Mesenchymal stem cell (in vitro differentiated cells and primary cell): ENCODE measurements around the gene MGME1.

Experiments
- DNase-seq: peaks from one replicate; pipeline ENCODE4 v3.0.0-alpha.2; 2013
- H2AFZ ChIP-seq: one replicate; pipeline ENCODE4 v1.6.1; 2013; ENCODE audit warnings: low read depth, mild to moderate bottlenecking, control low read depth, inconsistent platforms, low read length, moderate library complexity
- H2AK5ac ChIP-seq: 2 replicates; pipeline ENCODE4 v1.6.1; 2013; ENCODE audit warnings: low read length, moderate library complexity, mild to moderate bottlenecking, inconsistent platforms; ENCODE audit not compliant: severe bottlenecking
- H2BK120ac ChIP-seq: one replicate; pipeline ENCODE4 v1.6.1; 2013; ENCODE audit warnings: low read depth, mild to moderate bottlenecking, inconsistent platforms, low read length, moderate library complexity
- H2BK12ac ChIP-seq, 2 experiments: one replicate each; pipeline ENCODE4 v1.6.1; 2013; ENCODE audit warnings: inconsistent platforms in 2 of 2, low read length in 2 of 2, mild to moderate bottlenecking in 2 of 2, moderate library complexity in 2 of 2, control low read depth in 1 of 2
- H2BK15ac ChIP-seq: one replicate; pipeline ENCODE4 v1.6.1; 2013; ENCODE audit warnings: mild to moderate bottlenecking, low read depth, inconsistent platforms; ENCODE audit not compliant: poor library complexity, severe bottlenecking
- H2BK5ac ChIP-seq: 2 replicates; pipeline ENCODE4 v1.6.1; 2013; ENCODE audit warnings: low read depth, mild to moderate bottlenecking, low read length, control low read depth, inconsistent platforms; ENCODE audit not compliant: poor library complexity, severe bottlenecking
- H3K14ac ChIP-seq, 2 experiments: one replicate each; pipeline ENCODE4 v1.6.1; 2013; ENCODE audit warnings: inconsistent platforms in 2 of 2, low read length in 2 of 2, control low read depth in 1 of 2, mild to moderate bottlenecking in 1 of 2, moderate library complexity in 1 of 2
- H3K18ac ChIP-seq, 2 experiments: one replicate each; pipeline ENCODE4 v1.6.1; 2013; ENCODE audit warnings: inconsistent platforms in 2 of 2, low read length in 2 of 2, control low read depth in 1 of 2, low read depth in 1 of 2, mild to moderate bottlenecking in 1 of 2
- H3K23ac ChIP-seq, 2 experiments: one replicate each; pipeline ENCODE4 v1.6.1; 2013; ENCODE audit warnings: inconsistent platforms in 2 of 2, low read length in 2 of 2, mild to moderate bottlenecking in 2 of 2, moderate library complexity in 2 of 2, control low read depth in 1 of 2
- H3K27ac ChIP-seq: 2 replicates; pipeline ENCODE4 v1.5.1; 2013; ENCODE audit warnings: mild to moderate bottlenecking, moderate library complexity, low read length, control low read depth, inconsistent platforms; ENCODE audit not compliant: poor library complexity, severe bottlenecking
- H3K27me3 ChIP-seq, 2 experiments: 2 replicates each; pipeline versions ENCODE4 v1.6.1 to v1.7.0; 2013; ENCODE audit warnings: low read length in 2 of 2, mild to moderate bottlenecking in 2 of 2, moderate library complexity in 2 of 2, control low read depth in 1 of 2, inconsistent platforms in 1 of 2; ENCODE audit not compliant: control insufficient read depth in 1 of 2, insufficient read depth in 1 of 2
- H3K36me3 ChIP-seq, 2 experiments: 2 replicates each; pipeline versions ENCODE4 v1.6.1 to v1.7.0; 2013; ENCODE audit warnings: low read length in 2 of 2, control low read depth in 1 of 2, inconsistent platforms in 1 of 2, low read depth in 1 of 2, mild to moderate bottlenecking in 1 of 2; ENCODE audit not compliant: insufficient read depth in 2 of 2, control insufficient read depth in 1 of 2
- H3K4ac ChIP-seq, 2 experiments: one replicate each; pipeline ENCODE4 v1.6.1; 2013; ENCODE audit warnings: inconsistent platforms in 2 of 2, low read length in 2 of 2, mild to moderate bottlenecking in 2 of 2, moderate library complexity in 2 of 2, control low read depth in 1 of 2, low read depth in 1 of 2
- H3K4me1 ChIP-seq: 2 replicates; pipeline ENCODE4 v1.6.1; 2013; ENCODE audit warnings: low read depth, low read length, control low read depth; ENCODE audit not compliant: control insufficient read depth, insufficient read depth
- H3K4me2 ChIP-seq: 2 replicates; pipeline ENCODE4 v1.6.1; 2013; ENCODE audit warnings: low read length, mild to moderate bottlenecking, inconsistent platforms; ENCODE audit not compliant: poor library complexity, severe bottlenecking
- H3K4me3 ChIP-seq, 2 experiments: 2 replicates each; pipeline versions ENCODE4 v1.5.1 to v1.7.0; 2013; ENCODE audit warnings: low read length in 2 of 2, mild to moderate bottlenecking in 2 of 2, control low read depth in 1 of 2, low read depth in 1 of 2; ENCODE audit not compliant: insufficient read depth in 1 of 2
- H3K79me1 ChIP-seq: replicated peaks from 2 replicates; pipeline ENCODE4 v1.6.1; 2013; ENCODE audit warnings: mild to moderate bottlenecking, control low read depth, low read length, inconsistent platforms; ENCODE audit not compliant: poor library complexity, severe bottlenecking
- H3K9ac ChIP-seq: 2 replicates; pipeline ENCODE4 v1.7.0; 2013; ENCODE audit warnings: mild to moderate bottlenecking, low read length, moderate library complexity
- H3K9me3 ChIP-seq: 2 replicates; pipeline ENCODE4 v1.7.0; 2013; ENCODE audit warnings: mild to moderate bottlenecking, low read length; ENCODE audit not compliant: control insufficient read depth
- H4K8ac ChIP-seq: one replicate; pipeline ENCODE4 v1.6.1; 2013; ENCODE audit warnings: inconsistent platforms, mild to moderate bottlenecking, low read length, moderate library complexity
- H4K91ac ChIP-seq: one replicate; pipeline ENCODE4 v1.6.1; 2013; ENCODE audit warnings: mild to moderate bottlenecking, low read length, inconsistent platforms
- WGBS: methylation state at CpG from one replicate; pipeline ENCODE4 v1.1.7; 2013; ENCODE audit warnings: mixed read lengths; 5-methylcytosine and 5-hydroxymethylcytosine counted together

MGME1 gene

GRCh38 chr20:17934141-17934862, 34.5 kb upstream of the MGME1 start:
- no peak overlapping the region for H4K8ac ChIP-seq
- peaks cover 6% of the 10 kb centered on the region for H3K9me3 ChIP-seq
- H2BK120ac ChIP-seq = no peak overlapping the region
- no peak overlapping the region for H3K4ac ChIP-seq
- no peak for DNase-seq
- H3K23ac ChIP-seq = no peak overlapping the region
- H2AK5ac ChIP-seq = peak overlapping the region; percentile 78
- no peak overlapping the region for H2AFZ ChIP-seq
- H2BK5ac ChIP-seq = peak overlapping the region; percentile 94
- WGBS = 76% methylated on average over 16 of the region's 16 CpGs
- peak overlapping the region; percentile 76 for H3K9ac ChIP-seq
- peaks cover 56% of the 10 kb centered on the region for H3K4me1 ChIP-seq
- peak overlapping the region in 1 of 2 experiments; percentile 17 for H3K4me3 ChIP-seq
- H2BK15ac ChIP-seq = no peak overlapping the region
- H3K18ac ChIP-seq = no peak overlapping the region
- H2BK12ac ChIP-seq = no peak overlapping the region
- H3K4me2 ChIP-seq = peak overlapping the region; percentile 45
- H3K27ac ChIP-seq = peak overlapping the region; percentile 96
- no peaks in the 10 kb centered on the region for H3K27me3 ChIP-seq
- H3K36me3 ChIP-seq = peaks cover 0 to under 1% of the 10 kb centered on the region in 2 experiments
- no peak overlapping the region for H4K91ac ChIP-seq
- H3K79me1 ChIP-seq = no peaks in the 10 kb centered on the region
- peak overlapping the region in 1 of 2 experiments; percentile 38 for H3K14ac ChIP-seq

- peak overlapping the region; percentile 93 for H2AK5ac ChIP-seq
- no peak overlapping the region for H2BK15ac ChIP-seq
- H3K14ac ChIP-seq = no peak overlapping the region
- no peak overlapping the region for H3K4me3 ChIP-seq
- H2BK5ac ChIP-seq = no peak overlapping the region
- H3K9me3 ChIP-seq = peaks cover 6% of the 10 kb centered on the region
- H3K27ac ChIP-seq = peak overlapping the region; percentile 96
- H3K4me2 ChIP-seq = no peak overlapping the region
- H3K9ac ChIP-seq = no peak overlapping the region
- H2AFZ ChIP-seq = no peak overlapping the region
- no peak overlapping the region for H3K23ac ChIP-seq
- no peak overlapping the region for H2BK12ac ChIP-seq
- WGBS = no CpG with 5 or more reads among the region's 3 CpGs
- H4K8ac ChIP-seq = no peak overlapping the region
- no peaks in the 10 kb centered on the region for H3K27me3 ChIP-seq
- H3K18ac ChIP-seq = peak overlapping the region in 1 of 2 experiments; percentile 34
- peak; percentile 37 for DNase-seq
- H3K4ac ChIP-seq = no peak overlapping the region
- peaks cover 53% of the 10 kb centered on the region for H3K4me1 ChIP-seq
- H3K36me3 ChIP-seq = peaks cover 6 to 8% of the 10 kb centered on the region in 2 experiments
- no peak overlapping the region for H2BK120ac ChIP-seq
- peaks cover 6% of the 10 kb centered on the region for H3K79me1 ChIP-seq
- no peak overlapping the region for H4K91ac ChIP-seq
Observed at GRCh38 chr20:17935186-17935585, 33.6 kb upstream of the MGME1 start.

GRCh38 chr20:17935761-17936160, 33.1 kb upstream of the MGME1 start:
- no peak overlapping the region for H4K8ac ChIP-seq
- H4K91ac ChIP-seq = peak overlapping the region; percentile 9
- H3K9ac ChIP-seq = peak overlapping the region; percentile 65
- H3K14ac ChIP-seq = peak overlapping the region in 1 of 2 experiments; percentile 82
- 93% methylated on average over 8 of the region's 9 CpGs for WGBS
- no peak overlapping the region for H2AFZ ChIP-seq
- peaks cover 53% of the 10 kb centered on the region for H3K4me1 ChIP-seq
- H3K9me3 ChIP-seq = peaks cover 6% of the 10 kb centered on the region
- peak overlapping the region; percentile 39 for H2BK15ac ChIP-seq
- H3K4ac ChIP-seq = no peak overlapping the region
- H3K23ac ChIP-seq = peak overlapping the region in 1 of 2 experiments; percentile 6
- peak overlapping the region in 1 of 2 experiments; percentile 65 for H2BK12ac ChIP-seq
- no peak overlapping the region for H2BK120ac ChIP-seq
- H2AK5ac ChIP-seq = peak overlapping the region; percentile 98
- peaks cover 6% of the 10 kb centered on the region for H3K79me1 ChIP-seq
- H3K27me3 ChIP-seq = no peaks in the 10 kb centered on the region
- H3K4me2 ChIP-seq = no peak overlapping the region
- peaks cover 12% of the 10 kb centered on the region in 2 experiments for H3K36me3 ChIP-seq
- no peak for DNase-seq
- no peak overlapping the region for H3K18ac ChIP-seq
- H3K4me3 ChIP-seq = peak overlapping the region in 1 of 2 experiments; percentile 60
- H2BK5ac ChIP-seq = no peak overlapping the region
- peak overlapping the region; percentile 89 for H3K27ac ChIP-seq

GRCh38 chr20:17936286-17936760, 32.5 kb upstream of the MGME1 start:
- Histone ChIP-seq H2BK5ac (no peak overlapping the region), H3K4ac (no peak overlapping the region), H3K27me3 (no peaks in the 10 kb centered on the region), H3K14ac (peak overlapping the region in 1 of 2 experiments; percentile 82), H3K9me3 (peaks cover 3% of the 10 kb centered on the region), H3K27ac (peak overlapping the region; percentile 89), H3K4me3 (peak overlapping the region in 1 of 2 experiments; percentile 60), H3K36me3 (peaks cover 17 to 18% of the 10 kb centered on the region in 2 experiments), H4K91ac (no peak overlapping the region), H2AFZ (no peak overlapping the region), H2BK12ac (peak overlapping the region in 1 of 2 experiments; percentile 65), H2BK120ac (no peak overlapping the region), H2BK15ac (no peak overlapping the region), H3K18ac (peak overlapping the region in 1 of 2 experiments; percentile 13), H3K23ac (no peak overlapping the region), H2AK5ac (peak overlapping the region; percentile 98), H3K9ac (peak overlapping the region; percentile 65), H4K8ac (peak overlapping the region; percentile 35), H3K79me1 (peaks cover 10% of the 10 kb centered on the region), H3K4me1 (peaks cover 53% of the 10 kb centered on the region), H3K4me2 (peak overlapping the region; percentile 26)
- WGBS = 67% methylated on average over 7 of the region's 8 CpGs
- DNase-seq = peak; percentile 70
